Mesodermal cell (in vitro differentiated cells): ENCODE data around the gene DYNLRB1. TPM values are rescaled to one million over a fixed set of nuclear protein-coding genes. Genes with fewer than 3 reads are reported as not detected.
"Not testable (repeated sequence)": the region's sequence is repeated elsewhere in the genome, so short reads cannot be mapped to it uniquely, and the experiment has no call there.

ENCODE experiments used
- H3K27ac ChIP-seq: 2 replicates; pipeline ENCODE4 v1.7.0; 2013; ENCODE audit warnings: mild to moderate bottlenecking, low read depth, low read length, moderate library complexity; ENCODE audit not compliant: severe bottlenecking
- H3K36me3 ChIP-seq: 2 replicates; pipeline ENCODE4 v1.7.1; 2013; ENCODE audit warnings: mild to moderate bottlenecking, low read length, moderate library complexity; ENCODE audit not compliant: control insufficient read depth, insufficient read depth
- H3K4me1 ChIP-seq: one replicate; pipeline ENCODE4 v1.7.1; 2013; ENCODE audit warnings: mild to moderate bottlenecking, low read length; ENCODE audit not compliant: insufficient read depth, control insufficient read depth, poor library complexity, severe bottlenecking
- H3K4me3 ChIP-seq: 2 replicates; pipeline ENCODE4 v1.7.0; 2013; ENCODE audit warnings: low read length, control low read depth, mild to moderate bottlenecking; ENCODE audit not compliant: insufficient read depth, poor library complexity, severe bottlenecking; ENCODE audit errors: extremely low read depth
- H3K9me3 ChIP-seq: 2 replicates; pipeline ENCODE4 v1.7.1; 2013; ENCODE audit warnings: mild to moderate bottlenecking, low read length, moderate library complexity; ENCODE audit not compliant: control insufficient read depth
- WGBS, 2 experiments: methylation state at CpG; one replicate each; pipeline ENCODE4 v1.1.5; 2013; ENCODE audit warnings: missing lambda C conversion rate in 2 of 2; ENCODE audit not compliant: insufficient coverage in 2 of 2; 5-methylcytosine and 5-hydroxymethylcytosine counted together
- polyA plus RNA-seq, 2 experiments: library from polyadenylated mRNA; stranded (reverse); fragments of 50-300 nt; gene quantifications; one replicate each; pipeline ENCODE4 v1.2.3, GENCODE V29; 2013

Gene DYNLRB1
- polyA plus RNA-seq (2013, experiment 1 of 2) = 234 TPM
- polyA plus RNA-seq (2013, experiment 2 of 2) = 218 TPM

DNA sequence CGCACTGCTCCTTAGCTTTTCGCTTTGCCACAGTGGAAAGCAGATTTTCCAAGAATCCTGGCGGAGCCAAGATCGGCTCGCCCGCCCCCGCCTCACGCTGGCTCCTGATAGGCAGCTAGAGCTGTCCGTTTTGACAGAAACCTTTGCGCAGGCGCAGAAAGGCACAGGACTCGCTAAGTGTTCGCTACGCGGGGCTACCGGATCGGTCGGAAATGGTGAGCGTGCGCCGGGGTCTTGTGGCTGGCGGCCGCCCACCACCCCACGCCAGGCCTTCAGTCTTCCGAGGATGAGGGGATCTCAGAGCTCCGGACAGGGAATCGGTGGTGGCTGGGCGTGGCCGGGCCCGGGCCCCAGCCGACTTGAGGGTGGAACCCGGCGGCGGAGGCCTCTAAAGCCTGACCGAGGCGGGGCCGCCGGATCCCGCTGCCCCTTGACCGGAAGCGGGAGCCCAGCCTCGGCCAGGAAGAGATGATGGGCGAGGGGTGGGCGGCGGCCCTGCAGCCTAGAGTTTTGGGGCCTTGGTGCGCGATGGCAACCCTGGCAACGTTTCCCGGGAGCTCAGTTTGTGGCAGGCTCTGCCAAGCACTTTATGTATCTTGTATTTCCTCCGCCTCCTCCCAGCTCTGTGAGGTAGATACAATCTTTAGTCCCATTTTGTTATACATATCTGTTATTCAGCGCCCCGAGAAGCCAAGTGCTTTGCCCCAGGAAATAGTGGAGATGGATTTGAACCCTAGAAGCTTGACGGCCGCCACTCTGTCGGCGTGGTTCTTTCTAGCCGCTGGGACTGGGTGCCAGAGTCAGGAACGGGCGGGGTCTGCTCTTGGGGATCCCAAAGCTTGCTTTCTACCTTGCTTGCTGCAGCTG, at the start of gene DYNLRB1:
Gene DYNLRB1, plus strand, starts transcription at position 176 of the 867 bp plus-strand sequence. Its CDS starts 37 bp downstream, at position 213.
- Histone ChIP-seq H3K36me3 (peaks cover 49% of the 10 kb centered on the region), H3K27ac (peak within 1 kb of the TSS; percentile 93), H3K4me1 (peaks cover 7% of the 10 kb centered on the region), H3K9me3 (no peaks in the 10 kb centered on the region), H3K4me3 (peak within 1 kb of the TSS; percentile 84)
- WGBS, 2 experiments = 0% methylated on average over 44 to 56 of the region's 59 CpGs

DNA sequence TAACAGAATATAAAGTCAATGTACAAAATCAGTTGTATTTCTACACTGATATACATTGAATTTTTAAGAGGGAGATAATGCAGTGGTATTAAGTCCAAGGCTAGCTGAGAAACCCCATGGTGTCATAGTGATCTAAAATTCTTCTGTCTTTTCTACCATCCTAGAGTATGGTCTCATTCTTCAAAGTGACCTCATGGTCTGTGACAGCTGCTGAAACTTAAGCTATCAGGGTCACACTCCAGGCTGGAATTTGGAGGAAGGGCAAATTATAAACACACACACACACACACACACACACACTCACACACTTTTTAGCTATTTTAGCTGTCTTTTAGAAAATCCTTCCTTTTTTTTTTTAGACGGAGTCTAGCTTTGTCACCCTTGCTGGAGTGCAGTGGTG, 47.3 kb upstream of the DYNLRB1 start:
- Histone ChIP-seq H3K27ac (no peak overlapping the region), H3K36me3 (peaks cover 59% of the 10 kb centered on the region), H3K4me1 (peaks cover 8% of the 10 kb centered on the region), H3K4me3 (no peak overlapping the region), H3K9me3 (no peaks in the 10 kb centered on the region)
- WGBS, 2 experiments = no CpG with 5 or more reads among the region's 1 CpG

DNA sequence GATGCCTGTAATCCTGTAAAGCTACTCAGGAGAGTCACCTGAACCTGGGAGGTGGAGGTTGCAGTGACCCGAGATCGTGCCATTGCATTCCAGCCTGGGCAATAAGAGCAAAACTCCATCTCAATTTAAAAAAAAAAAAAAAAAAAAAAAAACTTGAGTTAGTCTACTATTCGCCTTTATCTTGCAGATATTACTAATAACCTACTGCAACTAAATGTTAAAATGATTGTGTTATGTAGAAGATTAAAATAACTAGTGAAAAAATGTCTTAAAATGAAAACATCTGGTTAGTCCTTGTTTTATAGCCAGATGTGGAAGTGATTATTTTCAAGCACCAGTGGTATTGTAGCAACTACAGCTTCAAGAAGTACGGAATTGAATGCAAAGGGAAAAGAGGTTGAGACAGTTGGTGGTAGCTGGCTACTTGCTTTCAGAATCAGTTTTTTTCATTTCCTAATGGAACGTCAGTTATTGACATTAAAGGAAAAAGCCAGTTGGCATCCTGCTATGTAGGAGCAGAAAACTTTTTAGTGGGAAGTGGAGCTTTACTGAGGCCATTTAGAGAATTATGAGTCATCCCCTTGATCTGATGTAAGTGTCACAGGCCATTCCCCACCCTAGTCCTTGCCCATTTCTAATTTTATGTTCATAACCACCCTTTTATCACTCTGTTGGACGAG, 43.8 kb upstream of the DYNLRB1 start:
- H3K4me3 ChIP-seq = no peak overlapping the region
- WGBS, 2 experiments = 85% methylated on average over 3 of the region's 6 CpGs
- peaks cover 8% of the 10 kb centered on the region for H3K4me1 ChIP-seq
- no peaks in the 10 kb centered on the region for H3K9me3 ChIP-seq
- H3K27ac ChIP-seq = no peak overlapping the region
- peaks cover 67% of the 10 kb centered on the region for H3K36me3 ChIP-seq

DNA sequence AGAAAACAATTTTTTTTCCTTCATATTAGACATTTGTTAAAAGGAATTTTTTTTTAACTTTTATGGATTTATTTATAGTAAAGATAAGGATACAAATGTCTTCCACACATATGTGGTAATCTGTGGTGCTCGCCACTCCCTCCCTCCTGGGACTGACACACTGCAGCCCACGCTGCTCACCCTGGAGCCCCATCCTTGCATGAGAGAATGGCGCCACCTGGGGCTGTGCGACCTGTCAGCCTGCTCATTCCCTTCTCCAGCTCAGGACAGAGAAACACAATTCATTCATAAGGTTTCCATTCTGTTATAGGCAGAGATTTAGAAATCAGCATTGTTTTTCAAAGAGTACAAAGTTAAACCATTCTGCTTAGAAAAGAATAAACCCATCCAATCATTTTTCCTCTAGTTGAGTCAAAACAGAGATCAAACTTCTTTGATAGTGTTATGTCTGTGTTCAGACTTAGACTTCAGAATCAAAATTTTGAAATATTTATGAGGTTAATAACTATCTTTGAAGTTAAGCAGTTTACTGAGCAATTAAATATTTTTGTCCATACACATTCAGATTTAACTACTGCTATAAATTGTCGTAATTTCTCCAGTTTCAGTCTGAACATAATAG, 42.8 kb upstream of the DYNLRB1 start:
- no peak overlapping the region for H3K4me3 ChIP-seq
- no peak overlapping the region for H3K27ac ChIP-seq
- peaks cover 8% of the 10 kb centered on the region for H3K4me1 ChIP-seq
- peaks cover 73% of the 10 kb centered on the region for H3K36me3 ChIP-seq
- WGBS, 2 experiments = 90 to 92% methylated on average over 3 of the region's 5 CpGs
- H3K9me3 ChIP-seq = no peaks in the 10 kb centered on the region

DNA sequence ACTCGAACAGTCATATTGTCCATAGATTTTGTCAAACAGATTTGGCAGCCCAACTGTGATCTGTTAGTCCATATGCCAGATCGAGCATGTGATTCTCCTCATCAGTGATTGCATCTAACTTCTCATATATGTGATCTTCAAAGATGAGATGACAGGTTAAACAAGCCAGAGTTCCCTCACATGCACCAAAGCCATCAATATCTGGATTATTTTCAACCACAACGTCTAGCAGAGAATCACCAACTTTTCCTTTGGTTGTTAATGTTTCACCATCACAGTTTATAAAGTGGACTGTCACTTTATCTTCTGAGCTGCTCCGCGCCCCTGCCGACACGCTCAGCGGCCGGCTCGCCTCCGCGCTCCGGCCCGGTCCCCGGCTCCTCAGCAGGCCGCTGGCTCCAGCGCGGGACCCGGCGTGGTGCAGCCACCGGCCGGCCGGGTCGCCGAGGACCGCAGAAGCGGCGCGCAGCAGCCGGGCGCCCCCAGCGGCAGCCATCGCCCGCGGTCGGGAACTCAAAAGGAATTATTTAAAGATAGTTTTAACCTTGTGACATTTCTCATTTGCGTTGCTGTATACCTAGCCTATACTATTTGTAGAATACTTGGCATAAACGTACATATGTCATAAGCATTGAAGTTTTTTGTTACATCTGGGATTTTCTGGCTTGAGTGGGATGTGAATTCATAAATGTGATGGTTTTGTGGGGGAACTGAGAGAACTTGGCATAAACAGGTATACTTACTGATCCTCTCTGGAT, 40.1 kb upstream of the DYNLRB1 start:
- H3K4me3 ChIP-seq = no peak overlapping the region
- H3K4me1 ChIP-seq = peaks cover 4% of the 10 kb centered on the region
- 84 to 86% methylated on average over 25 to 27 of the region's 38 CpGs for WGBS, 2 experiments
- H3K36me3 ChIP-seq = peaks cover 80% of the 10 kb centered on the region
- no peaks in the 10 kb centered on the region for H3K9me3 ChIP-seq
- no peak overlapping the region for H3K27ac ChIP-seq

DNA sequence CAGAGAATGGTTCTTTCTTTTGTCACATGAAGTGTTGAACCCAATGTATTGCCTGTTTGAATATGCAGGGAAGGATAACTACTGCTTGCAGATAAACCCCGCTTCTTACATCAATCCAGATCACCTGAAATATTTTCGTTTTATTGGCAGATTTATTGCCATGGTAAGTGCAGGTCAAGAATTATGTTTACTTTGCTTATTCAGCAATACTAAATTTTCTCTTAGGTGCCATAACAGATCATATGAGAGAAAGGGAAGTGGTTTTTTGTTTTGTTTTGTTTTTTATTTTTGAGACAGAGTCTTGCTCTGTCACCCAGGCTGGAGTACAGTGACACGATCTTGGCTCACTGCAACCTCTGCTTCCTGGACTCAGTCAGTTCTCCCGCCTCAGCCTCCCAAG, 36.6 kb upstream of the DYNLRB1 start:
- H3K27ac ChIP-seq = no peak overlapping the region
- peaks cover 84% of the 10 kb centered on the region for H3K36me3 ChIP-seq
- H3K4me1 ChIP-seq = no peaks in the 10 kb centered on the region
- peaks cover 8% of the 10 kb centered on the region for H3K9me3 ChIP-seq
- H3K4me3 ChIP-seq = no peak overlapping the region
- 100% methylated on average over 2 of the region's 4 CpGs; no CpG with 5 or more reads in 1 of the 2 experiments for WGBS, 2 experiments

DNA sequence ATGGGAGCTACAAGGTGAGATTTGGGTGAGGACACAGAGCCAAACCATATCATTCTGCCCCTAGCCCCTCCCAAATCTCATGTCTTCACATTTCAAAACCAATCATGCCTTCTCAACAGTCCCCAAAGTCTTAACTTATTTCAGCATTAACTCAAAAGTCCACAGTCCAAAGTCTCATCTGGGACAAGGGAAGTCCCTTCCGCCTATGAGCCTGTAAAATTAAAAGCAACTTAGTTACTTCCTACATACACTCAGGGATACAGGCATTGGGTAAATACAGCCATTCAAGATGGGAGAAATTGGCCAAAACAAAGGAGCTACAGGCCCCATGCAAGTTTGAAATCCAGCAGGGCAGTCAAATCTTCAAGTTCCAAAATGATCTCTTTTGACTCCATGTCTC, 34.1 kb upstream of the DYNLRB1 start:
- H3K27ac ChIP-seq, H3K4me1 ChIP-seq, H3K9me3 ChIP-seq, H3K4me3 ChIP-seq: not testable (repeated sequence)
- peaks cover 87% of the 10 kb centered on the region for H3K36me3 ChIP-seq
- 0% methylated on average over 1 of the region's 1 CpG; no CpG with 5 or more reads in 1 of the 2 experiments for WGBS, 2 experiments

DNA sequence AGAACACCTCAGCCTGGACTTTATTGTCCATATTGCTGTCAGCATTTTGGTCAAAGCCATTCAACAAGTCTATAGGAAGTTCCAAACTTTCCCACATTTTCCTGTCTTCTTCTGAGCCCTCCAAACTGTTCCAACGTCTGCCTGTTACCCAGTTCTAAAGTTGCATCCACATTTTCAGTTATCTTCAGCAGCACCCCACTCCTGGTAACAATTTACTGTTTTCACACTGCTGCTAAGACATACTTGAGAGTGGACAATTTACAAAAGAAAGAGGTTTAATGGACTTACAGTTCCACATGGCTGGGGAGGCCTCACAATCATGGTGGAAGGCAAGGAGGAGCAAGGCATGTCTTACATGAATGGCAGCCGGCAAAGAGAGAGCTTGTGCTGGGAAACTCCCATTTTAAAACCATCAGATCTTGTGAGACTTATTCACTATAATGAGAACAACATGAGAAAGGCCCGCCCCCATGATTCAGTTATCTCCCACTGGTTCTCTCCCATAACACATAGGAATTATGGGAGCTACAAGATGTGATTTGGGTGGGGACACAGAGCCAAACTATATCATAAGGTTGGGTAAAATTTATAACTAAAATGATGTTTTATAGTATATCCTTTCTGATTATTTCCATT, 32.5 kb upstream of the DYNLRB1 start:
- 100% methylated on average over 1 of the region's 3 CpGs for WGBS, 2 experiments
- peaks cover 86% of the 10 kb centered on the region for H3K36me3 ChIP-seq
- not testable (repeated sequence) for H3K4me1 ChIP-seq, H3K27ac ChIP-seq, H3K9me3 ChIP-seq, H3K4me3 ChIP-seq

DNA sequence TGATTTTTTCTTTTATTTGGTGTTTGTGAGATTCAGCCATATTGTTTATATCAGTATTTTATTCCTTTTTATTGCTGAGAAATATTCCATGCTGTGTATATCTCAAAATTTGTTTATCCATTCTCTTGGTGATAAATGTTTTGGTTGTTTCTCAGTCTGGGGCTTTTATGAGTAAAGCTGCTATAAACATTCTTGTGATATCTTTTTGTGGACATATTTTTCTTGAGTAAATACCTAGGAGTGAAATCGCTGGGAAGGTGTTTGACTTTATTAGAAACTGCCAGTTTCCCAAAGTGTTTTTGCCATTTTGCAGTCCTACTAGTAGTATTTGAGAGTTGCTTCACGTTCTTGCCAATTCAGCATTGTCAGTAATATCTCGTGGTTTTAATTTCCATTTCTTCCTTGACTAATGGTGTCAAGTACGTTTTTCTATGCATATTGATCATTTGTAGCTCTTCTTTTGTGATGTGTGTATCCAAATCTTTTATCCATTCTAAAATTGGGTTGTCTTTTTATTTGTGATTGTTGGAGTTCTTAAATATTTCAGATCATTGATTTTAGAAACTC, 31.1 kb upstream of the DYNLRB1 start:
- H3K27ac ChIP-seq = no peak overlapping the region
- peaks cover 87% of the 10 kb centered on the region for H3K36me3 ChIP-seq
- H3K9me3 ChIP-seq = peaks cover 8% of the 10 kb centered on the region
- H3K4me1 ChIP-seq = no peaks in the 10 kb centered on the region
- 93 to 100% methylated on average over 2 to 3 of the region's 4 CpGs for WGBS, 2 experiments
- H3K4me3 ChIP-seq = no peak overlapping the region
